Measurements from ENCODE around the gene CAPN7. TPM values are rescaled to one million over a fixed set of nuclear protein-coding genes. Genes with fewer than 3 reads are reported as not detected.

Gene CAPN7
- total RNA-seq, 1 donor from 2014 or later = 30.9 TPM

- no peaks in the 10 kb centered on the region for H3K9me3 Mint-ChIP-seq
- no peak overlapping the region for H3K4me3 Mint-ChIP-seq
- no peak overlapping the region for H3K27ac Mint-ChIP-seq (ENCODE audit: unreplicated experiment)
- no peaks in the 10 kb centered on the region for H3K4me1 Mint-ChIP-seq
- no peak for TF ChIP-seq CTCF (conservative IDR thresholded peaks at IDR 0.05)
- DNase-seq (ENCODE audit: low read depth, low spot score) = no peak
- no peaks in the 10 kb centered on the region for H3K36me3 Mint-ChIP-seq (ENCODE audit: low read depth)
- H3K27me3 Mint-ChIP-seq (ENCODE audit: low read depth) = no peaks in the 10 kb centered on the region
These were observed 94.5 kb downstream of the CAPN7 start for GRCh38 chr3:15300323-15301078.

- no peak for DNase-seq (ENCODE audit: low read depth, low spot score)
- H3K36me3 Mint-ChIP-seq (ENCODE audit: low read depth) = no peaks in the 10 kb centered on the region
- no peaks in the 10 kb centered on the region for H3K9me3 Mint-ChIP-seq
- H3K4me1 Mint-ChIP-seq = no peaks in the 10 kb centered on the region
- no peak overlapping the region for H3K27ac Mint-ChIP-seq (ENCODE audit: unreplicated experiment)
- no peak overlapping the region for H3K4me3 Mint-ChIP-seq
- TF ChIP-seq CTCF (conservative IDR thresholded peaks at IDR 0.05) = no peak
- no peaks in the 10 kb centered on the region for H3K27me3 Mint-ChIP-seq (ENCODE audit: low read depth)
These were observed 95.7 kb downstream of the CAPN7 start for GRCh38 chr3:15301761-15302160.

Other genes with a start within 250 kb of the CAPN7 start
- 60.9 and 62.0 TPM in 2 replicates for gene MRPS25, start 140.9 kb upstream of the CAPN7 start, total RNA-seq
- gene RBSN, start 107.1 kb upstream of the CAPN7 start, total RNA-seq = 29.6 and 29.7 TPM in 2 replicates
- 4.8 and 5.2 TPM in 2 replicates for gene SH3BP5, start 126.3 kb downstream of the CAPN7 start, total RNA-seq
- gene METTL6, start 221.3 kb downstream of the CAPN7 start, total RNA-seq = 27.3 and 28.2 TPM in 2 replicates
- gene EAF1, start 221.4 kb downstream of the CAPN7 start, total RNA-seq = 24.9 and 26.3 TPM in 2 replicates

Data from neural crest cell (in vitro differentiated cells).